ENCODE measurements around the gene CEND1. TPM values are rescaled to one million over a fixed set of nuclear protein-coding genes. Genes with fewer than 3 reads are reported as not detected.

The CEND1 gene
- total and polyA plus RNA-seq, 3 donors from 2014 or later, result 0.50 to 2.1 (median 1.0) TPM

- no peak overlapping the region for H3K27ac ChIP-seq
- intact Hi-C loops (cut with DNase I; ENCODE audit: low total_unique reads), result no loop called here
- DNase-seq, result no peak
- H3K27me3 ChIP-seq, result no peaks in the 10 kb centered on the region
- WGBS, 2 donors, result 90 to 93% methylated on average over 2 of the region's 2 CpGs
- no peaks in the 10 kb centered on the region for H3K36me3 ChIP-seq (ENCODE audit: low read depth, missing control alignments)
- TF ChIP-seq CTCF (IDR thresholded peaks at IDR 0.05) (no peak), POLR2A (IDR thresholded peaks at IDR 0.05) (no peak)
- no peaks in the 10 kb centered on the region for H3K9me3 ChIP-seq
- H3K4me1 ChIP-seq, result no peaks in the 10 kb centered on the region
- no peak overlapping the region for H3K4me3 ChIP-seq
Observed at GRCh38 chr11:766936-767210, 23.0 kb downstream of the CEND1 start.

- Histone ChIP-seq H3K27ac (no peak overlapping the region), H3K9me3 (no peaks in the 10 kb centered on the region), H3K4me3 (no peak overlapping the region), H3K27me3 (no peaks in the 10 kb centered on the region), H3K36me3 (ENCODE audit: low read depth, missing control alignments) (no peaks in the 10 kb centered on the region), H3K4me1 (no peaks in the 10 kb centered on the region)
- TF ChIP-seq CTCF (IDR thresholded peaks at IDR 0.05) (no peak), POLR2A (IDR thresholded peaks at IDR 0.05) (no peak)
- 74 to 78% methylated on average over 7 to 11 of the region's 11 CpGs for WGBS, 2 donors
- intact Hi-C loops (cut with DNase I; ENCODE audit: low total_unique reads), result no loop called here
- no peak for DNase-seq
Observed at GRCh38 chr11:766106-766935, 23.6 kb downstream of the CEND1 start.

GRCh38 chr11:765802-766091 is 24.1 kb downstream of the CEND1 start:
- no peaks in the 10 kb centered on the region for H3K36me3 ChIP-seq (ENCODE audit: low read depth, missing control alignments)
- H3K4me1 ChIP-seq, result no peaks in the 10 kb centered on the region
- 93 to 94% methylated on average over 8 of the region's 8 CpGs for WGBS, 2 donors
- no peak overlapping the region for H3K27ac ChIP-seq
- H3K9me3 ChIP-seq, result no peaks in the 10 kb centered on the region
- no peaks in the 10 kb centered on the region for H3K27me3 ChIP-seq
- TF ChIP-seq CTCF (IDR thresholded peaks at IDR 0.05) (no peak), POLR2A (IDR thresholded peaks at IDR 0.05) (no peak)
- no peak for DNase-seq
- H3K4me3 ChIP-seq, result no peak overlapping the region
- intact Hi-C loops (cut with DNase I; ENCODE audit: low total_unique reads), result no loop called here

DNA sequence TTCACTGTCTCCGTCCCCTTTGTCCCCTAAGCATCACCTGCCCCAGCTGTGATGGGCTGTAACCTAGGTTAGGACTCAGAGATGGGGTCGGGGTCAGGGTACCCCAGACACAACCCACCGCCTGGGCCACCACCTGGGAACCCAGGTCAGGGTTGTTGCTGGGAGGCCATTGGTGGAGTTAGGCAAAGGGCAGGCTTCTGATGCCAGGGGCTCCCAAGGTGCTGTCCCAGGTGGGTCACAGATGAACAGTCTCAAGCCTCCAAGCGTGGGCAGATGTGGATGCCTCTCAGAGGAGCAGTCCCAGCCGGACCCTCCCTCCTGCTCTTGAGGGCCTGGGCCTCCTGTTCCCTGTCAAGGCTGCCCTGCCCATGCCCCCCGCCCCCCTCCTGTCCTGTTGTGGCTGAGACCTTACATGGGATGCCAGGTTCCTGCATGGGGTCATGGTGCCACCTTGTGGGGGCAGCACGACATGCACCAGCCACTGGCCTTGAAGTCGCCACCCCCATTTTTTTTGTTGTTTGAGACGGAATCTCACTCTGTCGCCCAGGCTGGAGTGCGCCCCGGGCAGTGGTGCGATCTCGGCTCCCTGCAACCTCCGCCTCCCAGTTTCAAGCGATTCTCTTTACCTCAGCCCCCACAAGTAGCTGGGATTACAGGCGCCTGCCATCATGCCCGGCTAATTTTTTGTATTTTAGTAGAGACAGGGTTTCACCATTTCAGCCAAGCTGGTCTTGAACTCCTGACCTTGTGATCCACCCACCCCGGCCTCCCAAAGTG is 24.7 kb downstream of the CEND1 start:
- 69 to 71% methylated on average over 16 to 19 of the region's 19 CpGs for whole genome bisulfite sequencing, 2 donors
- TF ChIP-seq CTCF (IDR thresholded peaks at IDR 0.05) (peak in 2 of 3 experiments; percentile 26 to 38), POLR2A (IDR thresholded peaks at IDR 0.05) (no peak)
- Histone ChIP-seq H3K36me3 (ENCODE audit: low read depth, missing control alignments) (no peaks in the 10 kb centered on the region), H3K27ac (no peak overlapping the region), H3K4me3 (no peak overlapping the region), H3K4me1 (no peaks in the 10 kb centered on the region), H3K9me3 (no peaks in the 10 kb centered on the region), H3K27me3 (no peaks in the 10 kb centered on the region)
- intact Hi-C loops (cut with DNase I; ENCODE audit: low total_unique reads), result no loop called here
- DNase-seq, result peak; percentile 53

Data from testis (tissue), 3 donors.